Coronary artery (tissue), 2 donors: ENCODE results near the gene HSPBAP1.

Experiments used
- DNase-seq: peaks from one replicate; pipeline ENCODE4 v3.0.0-alpha.2; 2017; ENCODE audit warnings: low spot score
- H3K27ac ChIP-seq, 2 donors: fragments of 200-600 bp; sonication (generic); one replicate each; pipeline ENCODE4 v1.5.1; 2016 to 2019
- H3K4me3 ChIP-seq: fragments of 200-600 bp; sonication (generic); 2 replicates; pipeline ENCODE4 v1.5.1; 2016; ENCODE audit warnings: mild to moderate bottlenecking, moderate library complexity
- CTCF ChIP-seq: fragments of 200-600 bp; sonication (generic); IDR thresholded peaks from one replicate; pipeline ENCODE4 v1.5.1; 2019; ENCODE audit warnings: antibody characterized with exemption

HSPBAP1 gene

DNA sequence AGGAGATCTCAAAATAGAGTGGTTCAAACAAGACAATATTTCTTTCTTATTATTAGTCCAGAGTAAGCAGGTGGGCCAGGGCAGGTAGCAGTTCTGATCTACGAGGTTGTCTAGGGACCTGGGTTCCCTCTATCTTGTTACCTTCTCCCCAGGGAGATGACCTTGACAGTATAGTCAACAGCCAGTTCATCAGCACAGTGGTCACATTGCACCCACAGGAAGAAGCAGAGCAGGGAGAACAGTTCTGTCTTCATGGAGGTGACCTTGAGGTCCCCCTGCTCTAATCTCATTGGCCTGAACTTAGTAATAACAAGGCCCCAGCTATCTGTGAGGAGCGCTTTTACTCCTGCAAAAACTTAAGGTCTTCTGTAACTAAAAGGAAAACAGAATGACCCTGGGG is 23.0 kb upstream of the HSPBAP1 start:
- TF ChIP-seq CTCF: no peak
- Histone ChIP-seq H3K27ac (no peak overlapping the region), H3K4me3 (no peak overlapping the region)
- no peak for DNase-seq

- DNase-seq: no peak
- no peak for TF ChIP-seq CTCF
- H3K27ac ChIP-seq: no peak overlapping the region
Measured at GRCh38 chr3:122810734-122811133, 17.1 kb upstream of the HSPBAP1 start.

GRCh38 chr3:122803977-122804376 is 10.3 kb upstream of the HSPBAP1 start:
- H3K27ac ChIP-seq: no peak overlapping the region
- no peak for TF ChIP-seq CTCF
- H3K4me3 ChIP-seq: no peak overlapping the region
- no peak for DNase-seq

More at GRCh38 chr3:122810734-122811133, 17.1 kb upstream of the HSPBAP1 start:
- H3K4me3 ChIP-seq: no peak overlapping the region

GRCh38 chr3:122802323-122802722 is 8.7 kb upstream of the HSPBAP1 start:
- Histone ChIP-seq H3K27ac (no peak overlapping the region), H3K4me3 (no peak overlapping the region)
- TF ChIP-seq CTCF: no peak

DNA sequence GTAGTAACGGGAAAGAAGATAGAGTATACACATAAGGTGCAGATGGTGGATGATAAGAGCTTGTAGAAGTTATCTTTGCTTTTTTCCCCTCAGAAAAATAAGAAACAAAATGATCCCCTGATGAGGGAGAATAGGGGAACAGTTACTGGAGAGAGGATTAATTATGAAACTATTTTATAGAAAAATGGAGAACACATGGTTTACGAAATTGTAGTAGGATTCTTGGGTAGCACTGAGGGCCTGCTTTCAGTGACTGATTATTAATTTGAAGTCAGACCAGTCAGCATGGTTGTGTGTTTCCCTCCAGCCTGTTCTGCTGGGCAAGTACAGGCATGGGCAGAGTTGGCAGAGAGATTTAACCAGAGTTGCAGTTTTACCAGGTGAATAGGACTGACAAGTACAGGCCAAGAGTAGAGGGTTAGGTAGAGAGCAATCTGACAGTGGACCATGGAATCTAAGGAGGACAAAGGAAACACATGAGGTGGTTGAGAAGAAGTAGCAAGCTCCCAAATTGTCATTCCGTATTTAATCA is 7.1 kb upstream of the HSPBAP1 start:
- Histone ChIP-seq H3K27ac (no peak overlapping the region), H3K4me3 (no peak overlapping the region)
- no peak for TF ChIP-seq CTCF
- DNase-seq: no peak

More at GRCh38 chr3:122802323-122802722, 8.7 kb upstream of the HSPBAP1 start:
- DNase-seq: no peak

GRCh38 chr3:122800031-122800430 is 6.4 kb upstream of the HSPBAP1 start:
- no peak for TF ChIP-seq CTCF
- Histone ChIP-seq H3K4me3 (no peak overlapping the region), H3K27ac (no peak overlapping the region)
- no peak for DNase-seq

DNA sequence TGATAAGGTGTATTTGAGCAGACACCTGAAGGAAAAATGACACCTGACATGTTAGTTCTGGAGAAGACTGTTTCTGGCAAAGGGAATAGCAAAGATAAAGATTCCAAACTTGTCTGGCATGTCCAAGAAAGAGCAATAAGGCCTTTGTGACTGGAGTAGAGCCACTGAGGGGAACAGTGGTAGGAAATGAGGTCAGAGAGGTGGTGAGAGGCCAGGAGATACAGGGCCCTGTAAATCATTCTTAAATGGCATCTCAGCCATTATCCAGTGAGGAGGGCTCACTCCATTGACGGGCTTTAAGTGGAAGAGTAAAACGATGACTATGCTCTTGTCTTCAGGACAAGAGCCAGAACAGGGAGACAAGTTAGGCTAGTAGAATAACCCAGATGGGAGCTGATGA is 5.7 kb upstream of the HSPBAP1 start:
- no peak for TF ChIP-seq CTCF
- no peak overlapping the region for H3K4me3 ChIP-seq

More for the DNA sequence above, 5.7 kb upstream of the HSPBAP1 start:
- no peak overlapping the region for H3K27ac ChIP-seq
- no peak for DNase-seq
